Uterus (tissue), 2 donors: ENCODE measurements around the gene NRG3.

Source experiments
- CTCF ChIP-seq, 4 experiments: fragments of 200-600 bp in 2 of 4; fragments of 450-650 bp in 2 of 4; sonication (generic) in 2 of 4; IDR thresholded peaks; one replicate each; pipeline ENCODE4 v1.5.1; 2016 to 2019; ENCODE audit warnings: antibody characterized with exemption in 4 of 4, mild to moderate bottlenecking in 2 of 4, moderate library complexity in 1 of 4
- POLR2A ChIP-seq, 2 donors: fragments of 450-650 bp; IDR thresholded peaks; one replicate each; pipeline ENCODE4 v1.6.1; 2016; ENCODE audit warnings: antibody characterized with exemption in 2 of 2, mild to moderate bottlenecking in 1 of 2, moderate library complexity in 1 of 2

GRCh38 chr10:82814635-82815034 lies 939.6 kb downstream of the NRG3 start:
- no peak for TF ChIP-seq CTCF (IDR thresholded peaks at IDR 0.05)
- TF ChIP-seq POLR2A (IDR thresholded peaks at IDR 0.05), result no peak
